Thyroid gland (tissue), 4 donors: ENCODE results near the gene KBTBD7.

Experiments
- POLR2A ChIP-seq, 2 donors: fragments of 450-650 bp; IDR thresholded peaks; one replicate each; pipeline ENCODE4 v1.6.1; 2017; ENCODE audit warnings: antibody characterized with exemption in 2 of 2, mild to moderate bottlenecking in 2 of 2, moderate library complexity in 1 of 2
- TF ChIP-seq, protein P1 (sequence below), 6 experiments: fragments of 200-600 bp in 3 of 6; fragments of 450-650 bp in 3 of 6; sonication (generic) in 3 of 6; IDR thresholded peaks; one replicate each; pipeline ENCODE4 v1.5.1; 2016 to 2019; ENCODE audit warnings: antibody characterized with exemption in 6 of 6, mild to moderate bottlenecking in 2 of 6, inconsistent platforms in 1 of 6, moderate library complexity in 1 of 6

GRCh38 chr13:41213919-41214318, 19.6 kb upstream of the KBTBD7 start:
- no peak for TF ChIP-seq POLR2A (IDR thresholded peaks at IDR 0.05)
- TF ChIP-seq, protein P1, sequence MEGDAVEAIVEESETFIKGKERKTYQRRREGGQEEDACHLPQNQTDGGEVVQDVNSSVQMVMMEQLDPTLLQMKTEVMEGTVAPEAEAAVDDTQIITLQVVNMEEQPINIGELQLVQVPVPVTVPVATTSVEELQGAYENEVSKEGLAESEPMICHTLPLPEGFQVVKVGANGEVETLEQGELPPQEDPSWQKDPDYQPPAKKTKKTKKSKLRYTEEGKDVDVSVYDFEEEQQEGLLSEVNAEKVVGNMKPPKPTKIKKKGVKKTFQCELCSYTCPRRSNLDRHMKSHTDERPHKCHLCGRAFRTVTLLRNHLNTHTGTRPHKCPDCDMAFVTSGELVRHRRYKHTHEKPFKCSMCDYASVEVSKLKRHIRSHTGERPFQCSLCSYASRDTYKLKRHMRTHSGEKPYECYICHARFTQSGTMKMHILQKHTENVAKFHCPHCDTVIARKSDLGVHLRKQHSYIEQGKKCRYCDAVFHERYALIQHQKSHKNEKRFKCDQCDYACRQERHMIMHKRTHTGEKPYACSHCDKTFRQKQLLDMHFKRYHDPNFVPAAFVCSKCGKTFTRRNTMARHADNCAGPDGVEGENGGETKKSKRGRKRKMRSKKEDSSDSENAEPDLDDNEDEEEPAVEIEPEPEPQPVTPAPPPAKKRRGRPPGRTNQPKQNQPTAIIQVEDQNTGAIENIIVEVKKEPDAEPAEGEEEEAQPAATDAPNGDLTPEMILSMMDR (IDR thresholded peaks at IDR 0.05) = no peak
